GM19025 (cell line): ENCODE results near the gene ADGRE2.
"Not testable (repeated sequence)": the region's sequence is repeated elsewhere in the genome, so short reads cannot be mapped to it uniquely, and the experiment has no call there.

Source experiments
- ATAC-seq: cut with Tn5 transposase; IDR thresholded peaks from one replicate; pipeline ENCODE4 v1.9.1; 2021; ENCODE audit warnings: mild to moderate bottlenecking, low read depth, moderate library complexity; ENCODE audit not compliant: unreplicated experiment

The ADGRE2 gene

DNA sequence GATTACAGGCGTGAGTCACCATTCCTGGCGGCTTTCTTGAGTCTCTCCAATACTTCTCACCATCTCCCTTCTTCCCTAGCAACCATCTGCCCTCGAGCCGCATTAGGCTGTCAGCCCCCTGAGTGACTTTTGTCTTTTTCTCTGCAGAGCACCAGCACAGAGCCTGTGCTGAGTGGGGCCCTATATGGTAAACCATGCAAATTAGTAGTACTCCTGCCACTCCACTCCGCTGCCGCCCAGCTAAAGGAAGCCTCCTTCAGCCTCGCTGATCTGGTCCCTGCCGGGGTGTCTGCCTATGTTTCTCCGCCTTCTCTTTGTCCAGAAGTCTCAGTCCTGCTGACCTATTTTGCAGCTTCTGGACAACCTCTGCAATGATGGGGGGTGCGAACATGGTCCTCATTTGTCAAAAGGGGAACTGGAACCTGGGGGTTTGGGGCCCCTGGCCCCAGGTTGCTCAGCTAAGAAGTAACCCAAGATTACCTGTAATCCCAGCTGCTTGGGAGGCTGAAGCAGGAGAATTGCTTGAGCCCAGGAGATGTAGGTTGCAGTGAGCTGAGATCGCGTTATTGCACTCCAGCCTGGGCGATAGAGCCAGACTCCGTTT, 2.4 kb upstream of the ADGRE2 start:
- ATAC-seq = not testable (repeated sequence)

DNA sequence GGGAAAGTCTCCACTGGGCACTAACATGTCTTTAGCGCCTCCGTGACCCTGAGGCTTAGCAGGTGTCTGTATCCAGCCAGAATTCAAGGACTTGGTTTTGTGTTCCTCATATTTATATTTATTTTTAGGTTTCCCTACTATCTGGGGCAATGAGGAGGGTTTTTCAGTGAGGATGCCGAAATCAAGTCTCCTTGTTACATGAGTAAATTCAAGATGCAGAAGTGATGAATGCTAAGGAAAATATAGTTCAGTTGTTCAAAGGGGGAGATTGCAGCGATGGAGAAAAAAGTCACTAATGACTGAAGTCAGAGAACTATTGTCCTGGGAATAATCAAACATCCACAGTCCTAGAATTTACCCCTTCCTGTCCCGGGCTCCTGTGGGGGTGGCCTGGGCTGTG, 791 bp upstream of the ADGRE2 start:
- no peak for ATAC-seq

GRCh38 chr19:14777645-14778044, 715 bp downstream of the ADGRE2 start:
- not testable (repeated sequence) for ATAC-seq

DNA sequence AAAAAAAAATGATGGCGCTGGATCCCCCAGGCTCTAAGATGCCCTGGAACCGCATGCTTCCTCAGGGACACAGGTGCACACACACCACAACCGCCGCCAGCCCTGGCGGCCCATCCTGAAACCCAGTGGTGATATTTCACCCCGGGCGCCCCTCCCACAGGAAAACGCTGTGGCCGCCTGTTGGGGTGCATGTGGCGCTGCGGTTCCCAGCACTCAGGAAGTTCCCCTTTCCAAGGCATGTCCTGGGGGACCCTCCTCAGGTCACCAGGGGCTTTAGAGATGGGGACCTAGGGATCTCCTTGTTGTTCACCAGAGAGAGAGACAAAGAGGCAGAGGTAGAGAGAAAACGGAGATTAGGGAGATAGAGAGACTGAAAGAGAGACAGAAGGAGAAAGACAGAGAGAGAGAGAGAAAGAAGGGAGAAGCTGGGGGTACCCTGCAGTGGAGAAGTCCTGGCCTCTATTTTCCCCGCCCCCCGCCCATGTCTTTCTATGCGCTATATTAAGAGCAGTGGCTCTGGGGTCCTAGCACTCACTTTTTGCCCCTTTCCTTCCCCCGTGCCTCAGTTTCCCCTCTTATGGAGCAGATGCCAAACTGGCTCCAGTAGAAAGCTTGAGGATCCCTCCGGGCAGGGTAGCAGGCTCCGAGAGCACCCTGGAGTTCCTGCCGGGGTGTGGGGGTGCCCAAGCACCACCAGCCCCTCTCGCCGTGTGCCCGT, 2.3 kb downstream of the ADGRE2 start:
- no peak for ATAC-seq

GRCh38 chr19:14775326-14775725, 3.0 kb downstream of the ADGRE2 start:
- ATAC-seq = not testable (repeated sequence)

DNA sequence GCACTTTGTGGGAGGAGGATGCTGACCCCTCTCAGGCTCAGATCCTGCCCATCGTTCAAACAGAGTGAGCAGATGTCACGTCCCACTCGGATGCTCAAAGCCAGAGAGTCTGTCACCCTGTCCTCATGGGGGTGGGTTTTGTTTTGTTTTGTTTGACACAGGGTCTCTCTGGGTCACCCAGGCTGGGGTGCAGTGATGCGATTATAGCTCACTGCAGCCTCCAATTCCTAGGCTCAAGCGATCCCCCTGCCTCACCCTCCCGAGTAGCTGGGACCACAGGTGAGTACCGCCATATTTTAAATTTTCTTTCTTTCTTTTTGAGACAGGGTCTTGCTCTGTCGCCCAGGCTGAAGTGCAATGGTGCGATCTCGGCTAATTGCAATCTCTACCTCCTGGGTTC, 4.0 kb downstream of the ADGRE2 start:
- no peak for ATAC-seq

DNA sequence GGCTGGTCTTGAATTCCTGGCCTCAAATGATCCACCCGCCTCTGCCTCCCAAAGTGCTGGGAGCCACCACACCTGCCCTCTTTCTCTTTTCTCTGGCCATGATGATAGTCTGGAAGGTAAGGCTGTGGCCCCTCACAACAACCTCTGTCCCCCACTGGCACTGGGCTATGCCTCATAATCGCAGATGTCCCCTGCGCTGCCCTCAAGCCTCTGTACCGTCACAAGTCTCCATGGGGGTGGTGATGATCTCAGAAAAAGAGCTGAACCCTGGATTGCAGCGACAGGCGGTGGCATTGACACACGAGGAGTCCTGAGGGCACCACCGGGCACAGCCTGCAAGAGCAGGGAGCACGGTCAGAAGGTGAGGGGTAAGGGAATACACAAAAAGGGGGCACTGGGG, 4.6 kb downstream of the ADGRE2 start:
- not testable (repeated sequence) for ATAC-seq

DNA sequence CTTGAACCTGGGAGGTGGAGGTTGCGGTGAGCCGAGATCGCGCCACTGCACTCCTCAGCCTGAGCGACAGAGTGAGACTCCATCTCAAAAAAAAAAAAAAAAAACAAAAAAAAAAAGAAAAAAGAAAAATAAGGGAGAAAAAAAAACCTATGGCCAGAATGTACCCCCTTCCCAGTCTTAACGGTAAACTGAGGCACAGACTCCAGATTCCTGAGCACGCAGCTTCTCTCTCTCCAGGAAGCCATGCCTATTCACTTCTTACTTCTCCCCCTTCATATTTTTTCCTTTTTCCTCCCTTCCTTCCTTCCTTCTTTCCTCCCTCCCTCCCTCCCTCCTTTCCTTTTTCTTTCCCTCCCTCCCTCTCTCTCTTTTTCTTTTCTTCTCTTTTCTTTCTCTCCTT, 5.4 kb downstream of the ADGRE2 start:
- no peak for ATAC-seq

DNA sequence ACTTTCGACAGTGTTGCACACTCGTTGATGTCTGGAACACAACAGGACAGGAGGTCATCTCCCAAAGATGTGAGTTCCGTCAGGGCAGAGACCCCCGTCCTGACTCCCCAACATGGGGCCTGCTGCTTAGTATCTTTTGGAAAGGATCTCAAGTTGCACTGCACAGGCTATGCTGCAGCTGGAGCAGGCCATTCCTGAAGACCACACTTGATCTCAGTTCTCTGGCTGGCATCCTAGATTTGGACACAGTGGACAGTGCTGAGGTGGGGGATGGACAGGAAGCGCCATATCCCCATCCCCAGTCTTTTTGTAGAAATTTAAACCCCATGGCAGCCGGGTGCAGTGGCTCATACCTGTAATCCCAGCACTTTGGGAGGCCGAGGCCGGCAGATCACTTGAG, 5.9 kb downstream of the ADGRE2 start:
- ATAC-seq = no peak

DNA sequence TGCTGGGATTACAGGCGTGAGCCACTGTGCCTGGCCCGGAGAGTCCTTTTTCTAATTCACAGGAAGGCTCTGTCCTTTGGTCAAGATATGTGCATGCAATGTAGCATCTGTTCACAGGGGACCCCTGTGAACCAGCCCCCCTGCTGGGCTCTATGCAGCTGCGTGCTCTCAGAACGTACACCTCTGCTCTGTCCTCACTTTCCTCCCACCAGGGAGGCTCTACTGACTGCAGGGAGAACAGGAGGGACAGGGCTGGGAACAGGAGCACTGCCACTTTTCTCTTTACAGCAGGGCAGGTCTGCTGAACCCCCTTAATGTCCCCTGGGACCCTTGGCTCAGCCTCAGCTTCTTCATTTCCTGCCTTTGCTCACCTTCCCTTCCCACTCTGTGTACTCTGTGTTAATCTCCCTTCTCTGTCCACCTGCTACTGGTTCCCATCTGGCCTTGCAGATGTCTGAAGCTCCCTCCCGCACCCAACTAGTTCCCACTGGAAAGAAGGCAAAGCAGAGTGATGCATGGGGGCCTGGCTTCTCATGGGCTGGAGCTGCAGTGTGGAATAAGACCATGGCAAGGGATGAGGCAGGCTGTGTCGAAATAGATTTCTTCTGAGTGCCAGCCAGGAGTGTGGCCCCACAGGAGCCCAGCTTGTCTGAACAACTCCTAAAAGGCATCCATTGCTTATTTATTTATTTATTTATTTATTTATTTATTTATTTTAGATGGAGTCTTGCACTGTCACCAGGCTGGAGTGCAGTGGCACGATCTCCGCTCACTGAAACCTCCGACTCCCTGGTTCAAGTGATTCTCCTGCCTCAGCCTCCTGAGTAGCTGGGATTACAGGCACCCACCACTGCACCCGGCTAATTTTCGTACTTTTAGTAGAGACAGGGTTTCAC, 7.2 kb downstream of the ADGRE2 start:
- ATAC-seq = no peak

GRCh38 chr19:14770136-14770535, 8.2 kb downstream of the ADGRE2 start:
- no peak for ATAC-seq

- ATAC-seq = no peak
Observed at GRCh38 chr19:14769201-14769600, 9.2 kb downstream of the ADGRE2 start.

GRCh38 chr19:14768001-14768400, 10.4 kb downstream of the ADGRE2 start:
- no peak for ATAC-seq

- no peak for ATAC-seq
Observed at GRCh38 chr19:14767466-14767971, 10.8 kb downstream of the ADGRE2 start.

GRCh38 chr19:14765841-14766240, 12.5 kb downstream of the ADGRE2 start:
- not testable (repeated sequence) for ATAC-seq

GRCh38 chr19:14765403-14765802, 13.0 kb downstream of the ADGRE2 start:
- not testable (repeated sequence) for ATAC-seq

DNA sequence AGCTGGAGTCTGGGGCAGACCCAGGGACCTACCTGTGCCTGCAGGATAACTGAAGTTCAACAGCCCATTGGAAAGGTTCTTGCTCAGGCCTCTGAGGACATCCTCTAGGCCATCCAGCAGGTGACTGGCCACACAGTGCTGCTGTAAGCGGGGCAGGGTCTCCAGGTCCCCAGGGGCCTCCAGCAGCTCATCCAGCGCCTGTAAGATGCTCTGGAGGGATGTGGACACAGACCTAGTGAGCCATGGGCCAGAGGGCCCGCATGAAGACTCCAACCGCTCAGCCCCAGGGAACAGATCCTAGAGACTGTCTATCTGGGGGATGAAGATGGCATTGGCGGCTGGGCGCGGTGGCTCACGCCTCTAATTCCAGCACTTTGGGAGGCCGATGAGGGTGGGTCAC, 14.0 kb downstream of the ADGRE2 start:
- no peak for ATAC-seq

GRCh38 chr19:14763497-14764145, 14.7 kb downstream of the ADGRE2 start:
- ATAC-seq = no peak

DNA sequence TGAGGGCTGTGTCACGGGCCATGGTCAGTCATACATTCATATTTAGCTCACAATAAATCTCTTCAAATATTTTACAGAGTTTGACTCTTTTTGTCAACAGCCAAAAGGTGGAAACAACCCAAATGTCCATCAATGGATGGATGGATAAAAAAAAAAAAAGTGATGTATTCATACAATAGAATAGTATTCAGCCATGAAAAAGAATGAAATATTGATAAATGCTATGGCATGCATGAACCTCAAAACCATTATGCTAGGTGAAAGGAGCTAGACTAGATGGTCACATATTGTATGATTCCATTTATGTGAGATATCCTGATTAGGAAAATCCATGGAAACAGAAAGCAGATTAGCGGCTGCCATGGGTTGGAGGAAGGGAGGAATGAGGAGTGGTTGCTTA, 16.2 kb downstream of the ADGRE2 start:
- no peak for ATAC-seq

DNA sequence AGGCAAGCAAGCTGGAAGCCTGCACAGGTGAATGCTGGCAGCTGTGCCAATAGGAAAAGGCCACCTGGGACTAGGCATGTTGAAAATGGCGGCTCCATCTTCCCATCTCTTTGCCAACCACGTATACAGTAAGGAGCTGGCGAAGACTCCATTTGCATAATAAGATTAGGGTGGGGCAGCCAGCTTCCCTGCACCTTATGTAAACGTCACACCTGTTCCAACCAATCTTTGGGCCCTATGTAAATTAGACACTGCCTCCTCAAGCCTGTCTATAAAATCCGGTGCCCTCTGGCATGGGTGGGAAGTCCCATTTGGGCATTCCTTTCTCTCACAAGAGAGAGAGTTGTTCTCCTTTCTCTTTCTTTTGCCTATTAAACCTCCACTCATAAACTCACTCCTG, 16.8 kb downstream of the ADGRE2 start:
- no peak for ATAC-seq

GRCh38 chr19:14758816-14759215, 19.5 kb downstream of the ADGRE2 start:
- ATAC-seq = no peak
